BLaER1 treated with 17β-estradiol and CSF1 and Interleukin-3, amounts not matched to agents 10 nM and 100 nM (cell line): ENCODE measurements around the gene MAP2.

Experiments
- H3K27ac ChIP-seq, 11 experiments: shearing (Covaris generic); formaldehyde crosslinking; 2 replicates each; pipeline ENCODE4 v1.8.1; 2022
- H3K27me3 ChIP-seq, 11 experiments: shearing (Covaris generic); formaldehyde crosslinking; 2 replicates each; pipeline ENCODE4 v1.8.1; 2022
- H3K36me3 ChIP-seq, 11 experiments: shearing (Covaris generic); formaldehyde crosslinking; 2 replicates each; pipeline ENCODE4 v1.8.1; 2022
- H3K4me1 ChIP-seq, 10 experiments: shearing (Covaris generic); formaldehyde crosslinking; 2 replicates each; pipeline ENCODE4 v1.8.1; 2022
- H3K4me2 ChIP-seq, 11 experiments: shearing (Covaris generic); formaldehyde crosslinking; 2 replicates each; pipeline ENCODE4 v1.8.1; 2022
- H3K4me3 ChIP-seq, 10 experiments: shearing (Covaris generic); formaldehyde crosslinking; 2 replicates each; pipeline ENCODE4 v1.8.1; 2022
- H3K9ac ChIP-seq, 11 experiments: shearing (Covaris generic); formaldehyde crosslinking; 2 replicates each; pipeline ENCODE4 v1.8.1; 2022
- H3K9me3 ChIP-seq, 11 experiments: shearing (Covaris generic); formaldehyde crosslinking; replicated peaks in 1 of 11; 2 replicates each; pipeline ENCODE4 v1.8.1; 2022
- H4K20me1 ChIP-seq, 11 experiments: shearing (Covaris generic); formaldehyde crosslinking; 2 replicates each; pipeline ENCODE4 v1.8.1; 2022
- Cebpa-rat ChIP-seq, 11 experiments: shearing (Covaris generic); IDR thresholded peaks; 2 replicates each; pipeline ENCODE4 v1.8.1; 2022

Gene MAP2

DNA sequence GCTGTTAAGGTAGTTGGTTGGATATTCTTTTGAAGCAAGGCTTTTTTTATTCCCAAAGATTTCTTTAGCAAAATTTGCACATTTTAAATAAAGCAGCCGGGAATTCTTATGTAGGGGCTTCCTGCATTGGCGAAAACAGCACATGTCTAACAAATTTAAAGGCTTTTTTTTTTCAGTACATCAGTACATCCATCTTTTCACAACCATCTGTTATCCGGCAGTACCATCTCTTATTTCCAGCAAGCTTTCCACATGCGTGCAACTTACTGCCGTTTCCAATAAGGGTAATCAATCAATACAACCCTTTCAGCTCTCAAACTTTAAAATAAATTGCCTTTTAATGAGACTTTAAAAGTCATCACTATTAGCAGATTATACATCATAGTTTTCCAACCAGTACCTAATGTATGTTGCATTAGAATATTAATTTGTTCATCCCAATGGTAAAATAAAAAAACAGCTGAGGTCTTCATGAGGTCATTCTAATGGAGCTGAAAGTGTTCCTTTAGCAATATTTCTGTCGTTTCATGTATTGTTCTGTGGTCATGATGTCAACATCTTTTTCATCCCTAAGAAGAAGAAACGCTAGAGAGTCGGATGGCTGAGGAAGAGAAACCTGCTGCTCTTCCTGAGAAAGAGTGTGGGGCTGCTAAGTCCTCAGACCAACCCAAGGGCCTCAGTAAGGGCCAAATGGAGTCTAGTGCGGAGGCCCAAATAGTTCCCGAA is 266.3 kb downstream of the MAP2 start:
- Histone ChIP-seq H3K4me2 (no peak overlapping the region), H3K4me1 (no peaks in the 10 kb centered on the region), H4K20me1 (no peaks in the 10 kb centered on the region; a peak in 1 of 22 replicates), H3K4me3 (no peak overlapping the region), H3K27me3 (no peaks in the 10 kb centered on the region), H3K9me3 (no peaks in the 10 kb centered on the region), H3K36me3 (peaks cover 0 to 6% (median 0%) of the 10 kb centered on the region in 11 experiments; a peak in 1 of 22 replicates), H3K27ac (no peak overlapping the region), H3K9ac (no peak overlapping the region)
- no peak for TF ChIP-seq Cebpa-rat (IDR thresholded peaks at IDR 0.05)

DNA sequence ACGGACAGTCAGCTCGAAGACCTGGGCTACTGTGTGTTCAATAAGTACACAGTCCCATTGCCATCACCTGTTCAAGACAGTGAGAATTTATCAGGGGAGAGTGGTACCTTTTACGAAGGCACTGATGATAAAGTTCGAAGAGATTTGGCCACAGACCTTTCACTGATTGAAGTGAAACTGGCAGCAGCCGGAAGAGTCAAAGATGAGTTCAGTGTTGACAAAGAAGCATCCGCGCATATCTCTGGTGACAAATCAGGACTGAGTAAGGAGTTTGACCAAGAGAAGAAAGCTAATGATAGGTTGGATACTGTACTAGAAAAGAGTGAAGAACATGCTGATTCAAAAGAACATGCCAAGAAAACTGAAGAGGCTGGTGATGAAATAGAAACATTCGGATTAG is 270.9 kb downstream of the MAP2 start:
- Histone ChIP-seq H4K20me1 (no peaks in the 10 kb centered on the region), H3K36me3 (peaks cover 0 to 6% (median 0%) of the 10 kb centered on the region in 11 experiments; a peak in 1 of 22 replicates), H3K9ac (no peak overlapping the region), H3K4me2 (no peak overlapping the region), H3K9me3 (no peaks in the 10 kb centered on the region), H3K27ac (no peak overlapping the region), H3K4me3 (no peak overlapping the region), H3K27me3 (no peaks in the 10 kb centered on the region), H3K4me1 (no peaks in the 10 kb centered on the region)
- TF ChIP-seq Cebpa-rat (IDR thresholded peaks at IDR 0.05) = no peak

DNA sequence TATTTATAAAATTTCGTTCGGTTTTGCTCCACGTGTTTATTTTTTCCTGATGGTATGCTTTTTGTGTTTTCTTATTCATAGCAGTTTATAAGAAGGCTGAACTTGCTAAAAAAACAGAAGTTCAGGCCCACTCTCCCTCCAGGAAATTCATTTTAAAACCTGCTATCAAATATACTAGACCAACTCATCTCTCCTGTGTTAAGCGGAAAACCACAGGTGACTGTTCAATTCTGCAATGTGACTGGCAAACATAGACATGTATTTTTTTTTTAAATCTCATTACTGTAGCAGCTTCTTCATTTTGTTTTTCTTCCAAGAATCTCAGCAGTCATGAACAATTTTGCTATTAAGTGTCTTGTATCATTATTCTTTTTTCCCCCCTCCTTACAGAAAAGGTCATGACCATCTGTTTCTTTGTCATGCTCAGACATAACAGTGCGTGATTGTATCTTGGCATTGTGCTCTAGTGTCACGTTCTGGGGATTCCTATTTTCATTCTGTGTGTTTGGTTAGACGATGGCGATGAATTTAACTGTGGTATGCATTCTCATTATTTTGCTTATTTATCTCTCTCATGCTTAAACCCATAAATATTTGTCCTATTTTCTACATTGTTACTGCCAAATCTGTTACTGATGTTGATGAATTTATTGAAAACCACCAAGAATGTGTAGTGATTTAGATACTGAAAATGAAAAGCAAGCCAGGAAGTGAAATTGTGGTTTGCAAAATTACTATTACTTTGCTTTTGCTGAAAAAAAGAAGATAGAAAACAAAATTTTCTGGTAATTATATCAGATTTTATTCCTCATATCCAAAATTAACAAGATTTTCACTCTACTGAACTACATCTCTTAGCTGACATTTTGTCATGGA is 273.2 kb downstream of the MAP2 start:
- H3K27me3 ChIP-seq = no peaks in the 10 kb centered on the region
- no peak overlapping the region for H3K27ac ChIP-seq
- H3K4me3 ChIP-seq = no peak overlapping the region
- H3K9me3 ChIP-seq = no peaks in the 10 kb centered on the region
- H4K20me1 ChIP-seq = no peaks in the 10 kb centered on the region
- peaks cover 0 to 6% (median 0%) of the 10 kb centered on the region in 11 experiments; a peak in 1 of 22 replicates for H3K36me3 ChIP-seq
- H3K4me2 ChIP-seq = no peak overlapping the region
- TF ChIP-seq Cebpa-rat (IDR thresholded peaks at IDR 0.05) = no peak
- H3K4me1 ChIP-seq = no peaks in the 10 kb centered on the region
- no peak overlapping the region for H3K9ac ChIP-seq

DNA sequence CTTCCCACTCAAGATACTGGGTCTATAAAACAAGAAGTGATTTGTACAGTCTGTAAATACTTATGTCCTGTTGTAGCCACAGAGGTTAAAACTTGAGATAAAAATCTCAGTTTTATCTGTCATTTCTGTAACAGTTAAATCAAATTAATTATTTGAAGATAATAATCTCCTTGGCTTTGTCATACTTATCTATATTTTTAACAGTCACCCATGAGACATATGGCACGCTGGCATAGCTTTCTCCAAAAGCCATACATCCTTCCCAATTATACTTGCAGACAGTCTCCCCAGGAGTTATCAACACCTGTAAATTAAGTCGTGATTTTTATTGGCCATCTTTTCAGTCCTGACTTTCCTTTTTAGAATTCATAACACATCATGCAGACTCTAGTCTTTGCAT is 278.9 kb downstream of the MAP2 start:
- Histone ChIP-seq H3K27ac (no peak overlapping the region), H3K4me1 (no peaks in the 10 kb centered on the region), H3K9ac (no peak overlapping the region), H4K20me1 (no peaks in the 10 kb centered on the region), H3K9me3 (no peaks in the 10 kb centered on the region), H3K27me3 (no peaks in the 10 kb centered on the region), H3K4me2 (no peak overlapping the region), H3K4me3 (no peak overlapping the region), H3K36me3 (no peaks in the 10 kb centered on the region)
- no peak for TF ChIP-seq Cebpa-rat (IDR thresholded peaks at IDR 0.05)

DNA sequence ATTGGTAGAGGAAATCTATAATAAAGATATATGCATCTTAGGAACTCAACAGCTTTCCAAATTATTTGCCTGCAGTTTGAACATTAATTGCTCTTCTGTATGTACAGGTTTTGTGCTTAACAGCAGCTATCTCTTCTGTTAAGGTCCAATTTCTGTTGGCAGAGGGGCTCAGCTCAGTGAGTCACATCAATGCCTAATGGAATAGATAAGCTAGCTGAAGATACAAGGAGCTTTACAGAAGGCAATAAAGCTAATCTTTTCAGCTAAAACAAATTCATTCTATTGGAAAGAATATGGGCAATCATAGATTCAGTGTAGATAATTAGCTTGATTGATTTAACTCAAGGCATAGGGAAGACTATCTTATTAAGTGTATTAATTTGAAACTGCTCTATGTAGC is 289.4 kb downstream of the MAP2 start:
- no peak overlapping the region for H3K27ac ChIP-seq
- no peak overlapping the region for H3K4me2 ChIP-seq
- no peaks in the 10 kb centered on the region for H3K4me1 ChIP-seq
- peaks cover 0 to 8% (median 0%) of the 10 kb centered on the region in 11 experiments; a peak in 2 of 22 replicates for H3K36me3 ChIP-seq
- no peak overlapping the region for H3K4me3 ChIP-seq
- TF ChIP-seq Cebpa-rat (IDR thresholded peaks at IDR 0.05) = no peak
- no peaks in the 10 kb centered on the region for H4K20me1 ChIP-seq
- no peaks in the 10 kb centered on the region for H3K9me3 ChIP-seq
- H3K27me3 ChIP-seq = no peaks in the 10 kb centered on the region
- no peak overlapping the region for H3K9ac ChIP-seq

DNA sequence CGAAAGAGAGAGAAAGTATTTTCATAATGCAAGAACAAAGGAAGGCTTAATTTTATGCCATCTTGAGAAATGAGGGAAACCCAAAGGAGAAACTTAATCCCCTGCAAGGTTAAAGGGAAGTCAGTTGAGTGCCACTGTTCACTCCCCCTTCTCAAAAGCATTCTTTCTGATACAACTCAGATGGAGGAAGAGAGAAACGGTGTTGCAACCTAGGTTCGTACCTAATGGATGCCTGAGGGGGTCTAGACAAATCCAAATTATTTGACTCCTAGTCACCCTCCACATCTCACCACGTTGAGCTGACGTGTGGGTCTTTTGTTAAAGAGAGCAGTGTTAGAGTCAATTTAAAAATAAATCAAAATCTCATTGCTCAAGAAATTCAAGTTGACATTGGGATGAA is 295.2 kb downstream of the MAP2 start:
- TF ChIP-seq Cebpa-rat (IDR thresholded peaks at IDR 0.05) = no peak
- no peak overlapping the region for H3K4me2 ChIP-seq
- H3K27me3 ChIP-seq = no peaks in the 10 kb centered on the region
- H3K36me3 ChIP-seq = no peaks in the 10 kb centered on the region; a peak in 1 of 22 replicates
- H3K4me1 ChIP-seq = no peaks in the 10 kb centered on the region
- no peak overlapping the region for H3K27ac ChIP-seq
- H4K20me1 ChIP-seq = no peaks in the 10 kb centered on the region
- H3K9ac ChIP-seq = no peak overlapping the region
- H3K4me3 ChIP-seq = no peak overlapping the region
- no peaks in the 10 kb centered on the region for H3K9me3 ChIP-seq

DNA sequence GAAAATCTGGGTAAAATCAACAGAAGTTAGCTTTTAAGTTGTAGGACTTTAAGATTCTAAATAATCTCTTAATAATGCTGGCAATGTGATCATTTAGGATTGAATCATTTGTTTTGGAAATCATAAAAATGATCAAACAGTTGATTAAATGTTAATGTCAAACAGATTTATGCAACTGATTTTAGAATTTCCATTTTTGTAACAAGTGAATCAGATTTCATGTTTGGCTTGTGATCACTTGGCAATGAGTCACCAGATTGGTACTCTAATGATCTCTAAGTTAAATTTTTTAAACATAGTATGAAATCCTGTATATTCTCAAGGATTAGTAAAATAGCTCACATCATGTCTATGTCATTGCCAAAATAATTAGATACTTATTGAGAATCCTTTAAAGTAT is 297.6 kb downstream of the MAP2 start:
- Histone ChIP-seq H4K20me1 (no peaks in the 10 kb centered on the region), H3K4me3 (no peak overlapping the region), H3K4me1 (no peaks in the 10 kb centered on the region), H3K4me2 (no peak overlapping the region), H3K27ac (no peak overlapping the region), H3K27me3 (no peaks in the 10 kb centered on the region), H3K9ac (no peak overlapping the region), H3K9me3 (no peaks in the 10 kb centered on the region), H3K36me3 (no peaks in the 10 kb centered on the region; a peak in 1 of 22 replicates)
- TF ChIP-seq Cebpa-rat (IDR thresholded peaks at IDR 0.05) = no peak

DNA sequence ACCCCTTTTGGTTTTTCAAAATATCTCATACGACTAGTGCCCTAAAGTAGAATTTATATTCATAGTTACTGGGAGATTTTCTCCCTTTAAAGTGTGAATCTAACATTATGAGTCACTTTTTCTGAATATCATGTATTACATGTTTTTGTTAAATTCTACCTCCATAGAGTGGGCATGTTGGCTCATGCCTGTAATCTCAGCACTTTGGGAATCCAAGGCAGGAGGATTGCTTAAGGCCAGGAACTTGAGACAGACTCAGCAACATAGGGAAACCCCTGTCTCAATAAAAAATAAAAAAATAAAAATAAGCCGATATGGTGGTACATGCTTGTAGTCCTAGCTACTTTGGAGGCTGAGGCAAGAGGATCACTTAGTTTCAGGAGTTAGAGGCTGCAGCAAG is 302.5 kb downstream of the MAP2 start:
- no peaks in the 10 kb centered on the region for H4K20me1 ChIP-seq
- H3K4me1 ChIP-seq = no peaks in the 10 kb centered on the region
- H3K4me2 ChIP-seq = no peak overlapping the region
- H3K27ac ChIP-seq = no peak overlapping the region
- TF ChIP-seq Cebpa-rat (IDR thresholded peaks at IDR 0.05) = no peak
- no peaks in the 10 kb centered on the region for H3K27me3 ChIP-seq
- H3K9ac ChIP-seq = no peak overlapping the region
- no peaks in the 10 kb centered on the region for H3K9me3 ChIP-seq
- H3K4me3 ChIP-seq = no peak overlapping the region
- H3K36me3 ChIP-seq = peaks cover 0 to 4% (median 0%) of the 10 kb centered on the region in 11 experiments; a peak in 1 of 22 replicates

DNA sequence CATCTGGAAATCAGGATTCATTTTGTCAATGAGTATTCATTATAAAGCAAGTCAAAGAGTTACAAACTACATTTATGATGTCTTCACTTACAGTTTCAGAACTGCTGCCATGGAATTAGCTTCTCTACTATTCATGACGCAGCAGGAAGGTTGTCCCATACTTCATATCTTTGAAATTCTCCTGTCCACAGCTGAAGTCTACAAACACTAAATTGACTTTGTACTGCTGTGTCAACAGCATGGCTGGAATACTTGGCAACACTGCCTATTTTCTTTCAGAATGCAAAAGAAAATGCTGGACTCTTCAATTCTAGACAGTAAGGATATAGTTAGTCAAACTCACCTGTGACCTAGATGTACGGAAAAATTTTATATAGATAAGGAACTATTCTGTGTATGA is 303.2 kb downstream of the MAP2 start:
- Histone ChIP-seq H3K36me3 (peaks cover 0 to 4% (median 0%) of the 10 kb centered on the region in 11 experiments; a peak in 1 of 22 replicates), H3K27ac (no peak overlapping the region), H3K4me2 (no peak overlapping the region), H3K9ac (no peak overlapping the region), H3K4me3 (no peak overlapping the region), H3K27me3 (no peaks in the 10 kb centered on the region), H4K20me1 (no peaks in the 10 kb centered on the region), H3K9me3 (no peaks in the 10 kb centered on the region), H3K4me1 (no peaks in the 10 kb centered on the region)
- no peak for TF ChIP-seq Cebpa-rat (IDR thresholded peaks at IDR 0.05)
